ENCODE results near the gene ABTB1.

ABTB1 gene

DNA sequence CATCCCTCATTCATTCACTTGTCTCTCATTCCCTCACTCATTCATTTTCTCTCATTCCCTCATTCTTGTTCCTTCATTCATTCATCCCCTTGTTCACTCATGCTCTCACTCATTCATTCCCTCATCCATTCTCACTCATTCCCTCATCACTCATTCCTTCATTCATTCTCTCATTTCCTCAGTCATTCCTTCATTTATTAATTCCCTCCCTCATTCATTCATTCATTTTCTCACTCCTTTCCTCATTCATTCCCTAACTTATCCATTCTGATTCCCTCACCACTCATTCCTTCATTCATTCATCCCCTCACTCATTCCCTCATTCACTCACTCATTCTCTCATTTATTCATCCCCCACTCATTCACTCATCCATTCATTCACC, 13.8 kb downstream of the ABTB1 start:
- no peak for DNase-seq (ENCODE audit: low read depth in 2 of 2)

GRCh38 chr3:127687228-127687737, 14.5 kb downstream of the ABTB1 start:
- no peak for DNase-seq (ENCODE audit: low read depth in 2 of 2)

GRCh38 chr3:127688022-127688415, 15.3 kb downstream of the ABTB1 start:
- DNase-seq (ENCODE audit: low read depth in 2 of 2) = no peak

DNA sequence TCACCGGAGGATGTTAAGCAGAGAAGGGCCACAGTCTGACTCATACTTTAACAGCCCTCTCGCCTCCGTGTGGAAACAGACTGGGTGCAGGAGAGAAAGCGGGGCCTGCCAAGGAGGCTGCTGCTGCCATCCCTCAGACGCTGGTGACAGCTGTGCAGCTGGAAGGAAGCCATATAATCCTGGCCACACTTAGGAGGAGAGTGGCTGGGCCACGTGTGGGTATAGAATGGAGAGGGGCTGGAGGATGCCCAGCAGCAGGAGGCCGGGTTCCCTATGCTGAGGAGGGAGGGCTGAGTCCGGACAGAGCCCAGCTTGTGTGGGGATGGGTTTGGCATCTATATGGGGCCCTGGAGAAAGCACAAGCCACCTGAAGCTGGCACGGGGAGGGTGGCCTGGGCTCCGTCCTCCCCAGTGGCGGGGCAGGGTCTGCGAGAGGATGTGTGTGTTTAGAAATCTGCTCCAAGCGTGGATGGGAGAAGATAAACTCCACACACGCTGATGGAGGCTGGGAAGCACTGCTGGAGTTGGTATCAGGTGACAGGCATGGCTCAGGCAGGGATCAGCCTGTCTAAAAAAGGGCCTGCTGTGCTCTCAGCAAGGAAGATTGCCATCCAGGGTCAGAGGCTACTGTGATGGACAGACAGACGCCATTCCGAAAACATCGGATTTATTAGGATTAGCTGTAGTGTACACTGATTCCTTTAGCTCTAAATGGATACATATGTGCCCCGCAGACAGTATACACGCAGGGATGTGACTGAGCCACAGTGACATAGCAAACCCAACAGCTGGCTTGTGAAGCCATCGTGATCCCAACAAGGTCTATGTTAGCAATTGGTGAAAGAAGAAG, 15.9 kb downstream of the ABTB1 start:
- DNase-seq (ENCODE audit: low read depth in 2 of 2) = no peak

DNA sequence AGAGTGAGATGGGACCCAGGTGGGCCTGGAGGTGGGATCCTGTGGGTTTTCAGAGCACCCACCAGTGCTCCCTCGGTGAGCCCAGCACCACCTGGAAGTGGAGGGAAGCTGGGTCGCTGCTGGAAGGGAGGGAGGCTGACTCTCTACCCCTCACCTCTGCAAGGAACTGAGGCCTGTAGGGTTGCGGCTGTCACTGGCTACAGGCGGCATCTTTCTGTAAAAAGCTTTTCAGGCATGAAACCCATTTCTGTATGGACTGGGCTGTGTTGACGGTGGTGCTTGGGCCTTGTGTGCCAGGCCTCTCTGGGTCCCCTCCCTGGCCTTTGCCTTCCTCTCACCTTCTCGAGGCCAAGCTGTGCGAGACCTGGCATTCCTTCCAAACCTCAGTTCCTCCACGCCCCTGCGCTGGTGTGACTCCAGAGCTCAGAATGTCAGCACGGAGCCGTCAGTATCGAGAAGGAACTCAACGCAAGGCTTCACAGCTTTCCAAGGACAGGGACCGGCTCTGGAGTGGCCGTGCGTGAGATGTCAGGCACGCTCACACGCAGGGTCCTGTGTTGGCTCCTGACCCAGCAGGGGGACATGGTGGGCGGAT, 16.6 kb downstream of the ABTB1 start:
- DNase-seq (ENCODE audit: low read depth in 2 of 2) = no peak

DNA sequence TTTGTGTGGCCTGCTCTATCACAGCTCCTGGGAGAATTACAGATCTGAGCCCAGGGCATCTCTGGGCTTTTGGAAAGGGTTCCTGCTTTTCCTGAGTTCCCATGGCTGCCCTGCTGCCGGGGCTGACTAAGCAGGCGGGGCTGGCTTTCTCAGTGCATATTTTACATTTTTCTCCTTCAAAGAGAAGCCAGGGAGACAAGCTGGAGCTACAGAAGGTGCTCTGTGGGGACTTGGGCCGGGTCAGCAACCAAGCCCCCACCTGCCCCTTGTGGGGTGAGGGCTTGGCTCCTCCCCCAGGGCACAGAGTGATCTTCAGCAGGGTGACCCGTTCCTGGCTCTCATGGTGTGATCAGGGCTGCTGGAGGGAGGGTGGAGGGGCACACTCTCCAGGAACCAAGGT, 17.4 kb downstream of the ABTB1 start:
- DNase-seq (ENCODE audit: low read depth in 2 of 2) = peak in 1 of 2 experiments; percentile 18

- DNase-seq (ENCODE audit: low read depth in 2 of 2) = no peak
These were observed 18.2 kb downstream of the ABTB1 start for GRCh38 chr3:127690823-127691452.

DNA sequence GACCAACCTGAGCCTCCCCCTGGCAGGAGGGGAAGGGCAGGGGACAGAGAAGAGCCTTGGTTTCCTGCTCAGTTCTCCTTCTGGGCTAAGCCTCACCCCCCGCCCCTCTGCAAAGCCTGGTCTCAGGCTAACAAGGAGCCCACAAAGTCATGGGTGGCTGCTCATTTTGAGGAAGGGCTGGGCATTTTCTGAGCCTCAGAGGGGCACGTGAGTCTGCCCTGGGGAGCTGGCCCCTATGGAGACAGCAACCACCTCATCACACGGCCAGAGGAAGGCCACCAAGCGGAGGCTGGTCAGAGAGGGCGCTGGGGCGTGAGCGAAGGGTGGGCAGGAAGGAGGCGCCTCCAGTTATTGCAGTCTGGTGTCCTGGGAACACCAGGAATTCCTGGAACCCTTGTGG, 18.7 kb downstream of the ABTB1 start:
- DNase-seq (ENCODE audit: low read depth in 2 of 2) = no peak

DNA sequence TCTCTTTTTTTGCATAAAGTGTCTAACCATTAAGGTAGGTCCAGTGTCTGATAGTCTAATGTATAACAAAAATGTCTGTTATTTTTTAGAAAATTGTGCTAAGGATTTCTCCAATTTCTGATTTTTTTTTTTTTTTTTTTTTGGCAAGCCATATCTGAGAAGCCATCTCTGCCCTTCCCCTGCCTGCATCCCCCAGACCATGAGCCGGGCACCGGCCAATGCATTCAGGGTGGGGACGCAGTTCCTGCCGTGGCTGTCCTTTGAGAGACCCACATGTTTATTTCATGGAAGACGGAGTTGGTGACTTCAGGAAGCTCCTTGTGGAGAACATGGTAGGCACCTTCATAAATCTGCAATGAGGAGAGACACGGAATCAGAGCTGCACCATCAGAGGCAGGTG, 19.2 kb downstream of the ABTB1 start:
- no peak for DNase-seq (ENCODE audit: low read depth in 2 of 2)

GRCh38 chr3:127692501-127693335, 20.0 kb downstream of the ABTB1 start:
- DNase-seq (ENCODE audit: low read depth in 2 of 2) = no peak

- DNase-seq (ENCODE audit: low read depth in 2 of 2) = no peak
These were observed 20.6 kb downstream of the ABTB1 start for GRCh38 chr3:127693336-127693843.

DNA sequence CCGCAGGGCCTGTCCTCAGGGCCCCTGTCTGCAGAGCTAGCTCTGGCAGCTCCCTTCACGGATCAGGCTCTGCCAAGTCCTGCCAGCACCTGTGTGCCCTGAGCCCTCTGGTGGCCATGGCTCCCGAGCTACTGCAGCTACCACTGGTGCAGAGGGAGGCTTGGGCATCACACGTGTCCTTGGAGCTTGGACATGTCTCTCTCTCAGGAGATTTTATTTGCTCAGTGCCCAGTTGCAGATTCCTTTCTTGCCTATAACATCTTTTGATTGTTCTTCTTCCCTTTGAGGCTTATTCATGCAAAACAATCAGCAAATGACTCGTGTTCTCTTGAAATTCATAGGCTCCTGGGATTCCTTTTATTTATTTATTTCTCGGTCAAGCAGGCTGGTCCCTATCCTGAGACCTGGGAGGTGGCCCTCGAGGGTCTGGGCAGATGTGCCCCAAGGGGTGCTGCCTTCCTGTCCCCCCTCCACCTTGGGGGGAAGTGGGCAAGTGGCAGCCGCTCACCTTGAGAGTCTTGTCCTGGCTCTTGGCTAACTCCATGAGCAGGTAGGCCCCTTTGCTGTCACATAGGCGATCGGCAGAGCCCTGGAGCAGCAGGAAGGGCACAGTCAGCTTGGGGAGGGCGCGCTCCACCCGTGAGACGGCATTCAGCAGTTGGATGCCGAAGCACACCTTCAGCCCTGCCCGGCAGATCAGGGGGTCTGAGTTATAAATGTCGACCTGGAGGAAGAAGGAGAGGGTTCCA, 21.9 kb downstream of the ABTB1 start:
- DNase-seq (ENCODE audit: low read depth in 2 of 2) = no peak

- DNase-seq (ENCODE audit: low read depth in 2 of 2) = peak; percentile 68 to 71
These were observed 24.9 kb downstream of the ABTB1 start for GRCh38 chr3:127697551-127698240.

GRCh38 chr3:127698286-127698685, 25.5 kb downstream of the ABTB1 start:
- no peak for DNase-seq (ENCODE audit: low read depth in 2 of 2)

GRCh38 chr3:127698691-127699415, 26.1 kb downstream of the ABTB1 start:
- DNase-seq (ENCODE audit: low read depth in 2 of 2) = no peak

- DNase-seq (ENCODE audit: low read depth in 2 of 2) = no peak
These were observed 26.9 kb downstream of the ABTB1 start for GRCh38 chr3:127699416-127700300.

DNA sequence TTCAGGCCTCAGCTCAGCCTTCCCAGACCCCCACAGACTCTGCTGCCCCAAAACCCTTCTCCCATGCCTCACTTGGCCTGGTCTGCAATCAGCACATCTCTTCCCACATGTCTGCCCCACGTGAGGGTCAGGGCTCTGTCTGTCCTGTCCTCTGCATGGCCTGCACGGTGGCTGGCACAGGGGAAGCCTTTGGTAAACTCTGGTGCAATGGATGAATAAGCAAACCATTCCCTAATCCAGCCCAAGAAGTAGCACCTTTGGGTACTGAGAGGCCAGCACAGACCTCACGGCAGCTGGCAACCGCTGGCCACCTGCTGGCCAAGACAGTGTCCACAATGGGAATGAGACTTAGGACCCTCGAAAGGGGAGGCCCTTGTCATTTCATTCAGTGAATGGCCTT, 27.7 kb downstream of the ABTB1 start:
- no peak for DNase-seq (ENCODE audit: low read depth in 2 of 2)

DNA sequence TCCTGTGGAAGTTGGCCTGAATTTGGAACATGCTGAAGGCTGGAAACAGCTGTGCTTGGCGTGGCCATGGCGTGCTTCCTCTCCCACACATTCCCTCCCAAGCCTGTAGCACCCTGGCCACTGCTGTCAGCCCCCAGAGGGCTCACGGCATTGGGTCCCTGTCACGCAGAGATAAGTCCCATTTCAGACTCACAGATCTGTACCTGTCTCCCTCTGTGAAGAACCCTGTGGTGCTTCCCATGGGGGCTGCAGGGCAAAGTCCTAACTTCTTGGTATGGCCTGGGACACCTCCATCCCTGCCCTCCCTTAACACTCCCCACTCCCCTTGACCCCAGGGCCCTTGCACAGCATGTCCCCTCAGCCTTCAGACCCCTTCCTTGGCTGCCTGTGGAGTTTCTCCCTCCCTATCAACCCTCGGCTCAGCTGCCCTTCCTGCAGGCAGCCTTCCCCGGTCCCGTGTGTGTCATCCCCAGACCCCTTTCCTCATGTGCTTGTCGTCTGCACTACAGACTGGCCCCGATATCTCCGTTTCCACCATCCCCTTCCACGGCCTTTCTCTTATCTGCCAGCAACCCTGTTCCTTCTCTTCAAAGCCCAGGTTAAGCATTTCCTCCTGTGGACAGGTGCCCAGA, 28.6 kb downstream of the ABTB1 start:
- DNase-seq (ENCODE audit: low read depth in 2 of 2) = no peak
